Astrocyte of the cerebellum (primary cell): ENCODE results near the gene ECT2.
"Not testable (repeated sequence)": the region's sequence is repeated elsewhere in the genome, so short reads cannot be mapped to it uniquely, and the experiment has no call there.

Experiments used
- DNase-seq: peaks from one replicate; pipeline ENCODE4 v3.0.0-alpha.2; 2011; ENCODE audit warnings: low read depth
- H3K4me3 ChIP-seq: 2 replicates; pipeline ENCODE4 v1.5.1; 2011; ENCODE audit warnings: mild to moderate bottlenecking, low read depth, low read length, moderate library complexity
- in situ Hi-C: cut with HindIII; loops from 2 replicates; pipeline ENCODE4 v1.10.0; 2017; ENCODE audit warnings: low sequenced_read_pairs
- TF ChIP-seq, protein P1 (sequence below): IDR thresholded peaks from 2 replicates; pipeline ENCODE4 v1.5.1; 2012; ENCODE audit warnings: low read length, low read depth, moderate library complexity, mild to moderate bottlenecking; ENCODE audit errors: missing control alignments

The ECT2 gene, protein sequence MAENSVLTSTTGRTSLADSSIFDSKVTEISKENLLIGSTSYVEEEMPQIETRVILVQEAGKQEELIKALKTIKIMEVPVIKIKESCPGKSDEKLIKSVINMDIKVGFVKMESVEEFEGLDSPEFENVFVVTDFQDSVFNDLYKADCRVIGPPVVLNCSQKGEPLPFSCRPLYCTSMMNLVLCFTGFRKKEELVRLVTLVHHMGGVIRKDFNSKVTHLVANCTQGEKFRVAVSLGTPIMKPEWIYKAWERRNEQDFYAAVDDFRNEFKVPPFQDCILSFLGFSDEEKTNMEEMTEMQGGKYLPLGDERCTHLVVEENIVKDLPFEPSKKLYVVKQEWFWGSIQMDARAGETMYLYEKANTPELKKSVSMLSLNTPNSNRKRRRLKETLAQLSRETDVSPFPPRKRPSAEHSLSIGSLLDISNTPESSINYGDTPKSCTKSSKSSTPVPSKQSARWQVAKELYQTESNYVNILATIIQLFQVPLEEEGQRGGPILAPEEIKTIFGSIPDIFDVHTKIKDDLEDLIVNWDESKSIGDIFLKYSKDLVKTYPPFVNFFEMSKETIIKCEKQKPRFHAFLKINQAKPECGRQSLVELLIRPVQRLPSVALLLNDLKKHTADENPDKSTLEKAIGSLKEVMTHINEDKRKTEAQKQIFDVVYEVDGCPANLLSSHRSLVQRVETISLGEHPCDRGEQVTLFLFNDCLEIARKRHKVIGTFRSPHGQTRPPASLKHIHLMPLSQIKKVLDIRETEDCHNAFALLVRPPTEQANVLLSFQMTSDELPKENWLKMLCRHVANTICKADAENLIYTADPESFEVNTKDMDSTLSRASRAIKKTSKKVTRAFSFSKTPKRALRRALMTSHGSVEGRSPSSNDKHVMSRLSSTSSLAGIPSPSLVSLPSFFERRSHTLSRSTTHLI

DNA sequence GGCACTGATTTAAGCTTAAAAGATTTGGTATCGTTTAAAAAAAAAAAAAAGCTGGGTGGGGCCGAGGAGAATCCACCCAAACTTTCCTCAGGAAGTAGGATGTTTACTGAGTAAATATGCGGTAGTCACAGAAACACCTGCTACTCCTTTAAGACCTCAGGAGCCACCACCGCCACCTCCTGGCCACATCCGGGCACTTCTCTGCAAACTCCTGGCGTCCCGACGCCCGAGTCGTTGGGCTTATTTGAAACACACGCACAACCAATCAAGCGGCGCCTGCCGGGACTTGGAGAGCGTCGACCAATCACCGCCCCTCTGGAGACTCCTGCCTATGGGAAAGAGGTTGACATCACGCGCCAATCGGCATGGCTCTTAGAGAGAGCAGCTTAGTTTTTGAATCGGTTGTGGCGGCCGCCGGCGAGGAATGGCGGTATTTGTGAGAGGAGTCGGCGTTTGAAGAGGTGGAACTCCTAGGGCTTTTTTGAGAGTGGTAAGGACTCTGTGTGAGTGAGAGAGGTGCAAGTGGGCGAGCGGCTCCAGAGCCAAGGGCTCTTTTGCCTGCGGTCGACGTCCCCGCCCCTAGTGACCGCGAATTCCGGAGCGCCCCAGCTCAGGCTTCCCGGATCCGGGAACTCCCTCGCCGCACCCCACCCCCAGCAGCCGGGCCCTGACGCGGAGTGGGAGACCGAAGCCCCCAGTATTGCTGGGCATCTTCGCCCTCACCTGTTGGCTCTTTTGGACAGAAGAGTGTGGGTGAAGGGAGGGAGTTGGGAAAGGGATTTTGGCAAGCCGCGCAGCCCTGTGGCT, at the start of gene ECT2:
Gene ECT2 (plus strand): TSS at position 359 of the 807 bp plus-strand sequence. CDS start 3,805 bp downstream, outside the sequence.
- peak within 1 kb of the TSS; percentile 94 for H3K4me3 ChIP-seq
- in situ Hi-C loops = no loop called here
- TF ChIP-seq, protein P1, sequence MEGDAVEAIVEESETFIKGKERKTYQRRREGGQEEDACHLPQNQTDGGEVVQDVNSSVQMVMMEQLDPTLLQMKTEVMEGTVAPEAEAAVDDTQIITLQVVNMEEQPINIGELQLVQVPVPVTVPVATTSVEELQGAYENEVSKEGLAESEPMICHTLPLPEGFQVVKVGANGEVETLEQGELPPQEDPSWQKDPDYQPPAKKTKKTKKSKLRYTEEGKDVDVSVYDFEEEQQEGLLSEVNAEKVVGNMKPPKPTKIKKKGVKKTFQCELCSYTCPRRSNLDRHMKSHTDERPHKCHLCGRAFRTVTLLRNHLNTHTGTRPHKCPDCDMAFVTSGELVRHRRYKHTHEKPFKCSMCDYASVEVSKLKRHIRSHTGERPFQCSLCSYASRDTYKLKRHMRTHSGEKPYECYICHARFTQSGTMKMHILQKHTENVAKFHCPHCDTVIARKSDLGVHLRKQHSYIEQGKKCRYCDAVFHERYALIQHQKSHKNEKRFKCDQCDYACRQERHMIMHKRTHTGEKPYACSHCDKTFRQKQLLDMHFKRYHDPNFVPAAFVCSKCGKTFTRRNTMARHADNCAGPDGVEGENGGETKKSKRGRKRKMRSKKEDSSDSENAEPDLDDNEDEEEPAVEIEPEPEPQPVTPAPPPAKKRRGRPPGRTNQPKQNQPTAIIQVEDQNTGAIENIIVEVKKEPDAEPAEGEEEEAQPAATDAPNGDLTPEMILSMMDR = peak; percentile 79
- peak; percentile 100 for DNase-seq

DNA sequence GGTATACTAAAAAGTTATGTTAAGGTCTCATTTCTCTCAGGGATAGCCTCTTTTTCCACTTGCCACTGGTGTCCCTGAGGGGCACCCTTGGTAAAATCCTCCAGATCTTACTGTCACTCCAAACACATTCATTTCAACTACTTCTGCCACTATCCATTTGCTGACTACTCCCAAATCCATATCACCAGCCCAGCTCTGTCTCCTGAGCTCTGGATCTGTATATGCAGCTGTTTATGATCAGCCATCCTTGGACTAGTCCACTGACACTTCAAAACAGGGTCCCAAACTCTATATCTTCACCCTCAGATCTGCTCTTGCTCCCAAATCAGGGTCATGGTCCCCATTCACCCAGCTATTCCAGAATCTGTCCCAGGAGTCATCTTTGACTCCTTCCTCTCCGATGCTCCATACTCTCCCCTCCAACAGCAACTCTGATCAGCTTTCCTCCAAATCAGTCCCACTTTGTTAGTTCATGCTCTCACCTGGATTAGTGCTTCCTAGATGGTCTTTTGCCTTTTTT, 49.5 kb upstream of the ECT2 start:
- DNase-seq = no peak
- H3K4me3 ChIP-seq = no peak overlapping the region
- in situ Hi-C loops = no loop called here
- TF ChIP-seq, protein P1 = no peak

DNA sequence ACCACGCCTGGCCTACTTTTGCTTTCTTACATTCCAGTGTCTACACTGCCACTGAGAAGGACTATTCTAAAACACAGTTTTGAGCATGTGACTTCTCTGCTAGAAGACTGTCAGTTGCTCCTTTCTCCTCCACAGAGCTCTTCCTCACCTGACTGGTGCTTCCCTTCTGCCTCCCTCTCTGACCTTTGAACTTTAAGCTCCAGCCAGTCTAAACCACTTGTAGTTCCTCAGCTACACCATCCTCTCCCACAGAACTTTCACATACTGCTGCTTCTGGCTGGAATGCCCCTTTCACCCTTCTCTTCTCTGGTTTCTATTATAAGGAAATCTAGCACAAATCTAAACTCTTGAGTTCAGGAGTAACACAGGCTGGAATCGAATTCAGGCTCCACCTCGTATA, 48.8 kb upstream of the ECT2 start:
- TF ChIP-seq, protein P1 = no peak
- no peak for DNase-seq
- no peak overlapping the region for H3K4me3 ChIP-seq
- in situ Hi-C loops = no loop called here

DNA sequence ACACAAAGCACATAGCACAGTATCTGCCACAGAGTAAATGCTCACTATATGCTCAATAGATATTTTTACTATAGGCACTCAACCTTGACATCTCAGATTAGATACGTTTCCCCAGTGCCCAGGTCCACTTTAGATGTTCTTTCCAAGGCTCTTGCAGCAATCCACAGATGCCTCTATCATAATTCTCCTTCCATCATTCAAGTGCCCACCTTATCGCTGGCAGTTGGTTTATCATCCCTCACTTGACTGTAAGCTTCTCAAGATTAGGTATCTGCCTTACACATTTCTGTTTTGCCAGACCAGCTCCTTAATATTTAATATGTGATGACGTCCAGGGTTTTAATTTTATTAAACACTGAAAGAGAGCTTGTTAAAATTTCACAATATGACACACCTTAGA, 48.3 kb upstream of the ECT2 start:
- H3K4me3 ChIP-seq = no peak overlapping the region
- in situ Hi-C loops = no loop called here
- DNase-seq = no peak
- TF ChIP-seq, protein P1 = no peak

DNA sequence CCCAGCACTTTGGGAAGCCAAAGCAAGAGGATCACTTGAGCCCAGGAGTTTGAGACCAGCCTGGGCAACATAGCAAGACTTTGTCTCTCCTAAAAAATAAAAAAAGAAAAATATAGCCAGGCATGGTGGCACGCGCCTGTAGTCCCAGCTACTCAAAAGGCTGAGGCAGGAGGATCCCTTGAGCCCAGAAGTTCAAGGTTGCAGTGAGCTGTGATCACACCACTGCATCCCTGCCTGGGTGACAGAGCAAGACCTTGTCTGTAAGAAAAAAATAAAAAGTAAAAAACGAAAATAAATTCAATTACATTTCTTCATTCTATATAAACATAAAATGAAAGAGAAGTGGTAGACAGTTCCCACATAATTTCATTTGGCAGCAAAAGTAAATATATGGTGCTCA, 47.8 kb upstream of the ECT2 start:
- in situ Hi-C loops, DNase-seq, H3K4me3 ChIP-seq: not testable (repeated sequence)

DNA sequence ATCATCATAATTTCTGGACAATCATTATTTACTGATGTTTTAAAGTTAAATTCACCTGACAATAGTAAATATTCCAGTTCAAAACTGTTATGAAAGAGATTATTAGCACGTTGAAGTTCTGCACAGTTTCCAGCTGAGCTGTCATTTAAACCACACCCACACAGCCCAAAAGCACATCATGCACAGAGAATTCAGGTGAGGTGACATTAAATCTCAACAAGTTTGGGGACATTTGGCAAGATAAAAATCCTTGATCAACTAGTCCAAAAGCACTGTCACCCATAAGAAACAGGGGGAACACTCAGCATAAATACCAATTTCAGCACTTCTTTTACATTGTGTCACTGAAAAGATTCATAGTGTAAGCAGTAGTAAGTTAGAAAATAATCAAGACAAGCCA, 46.5 kb upstream of the ECT2 start:
- no peak for DNase-seq
- H3K4me3 ChIP-seq = no peak overlapping the region
- in situ Hi-C loops = no loop called here
- TF ChIP-seq, protein P1 = no peak
